ENCODE results near the gene CDH9.

The CDH9 gene

GRCh38 chr5:27038476-27038875, at the start of gene CDH9:
Gene CDH9 (minus strand): TSS chr5:27038586. CDS start chr5:26988333, 50,253 bp downstream.
- no peak for DNase-seq

- no peak for DNase-seq
These were observed 49.4 kb upstream of the CDH9 start for GRCh38 chr5:27087747-27088146.

- DNase-seq: no peak
These were observed 45.3 kb upstream of the CDH9 start for GRCh38 chr5:27083449-27084415.

- no peak for DNase-seq
These were observed 41.8 kb upstream of the CDH9 start for GRCh38 chr5:27080147-27080546.

GRCh38 chr5:27062451-27062850, 24.1 kb upstream of the CDH9 start:
- DNase-seq: no peak

- no peak for DNase-seq
These were observed 10.1 kb upstream of the CDH9 start for GRCh38 chr5:27048510-27048909.

GRCh38 chr5:27041372-27041771, 3.0 kb upstream of the CDH9 start:
- no peak for DNase-seq

GRCh38 chr5:27034565-27034964, 3.8 kb downstream of the CDH9 start:
- no peak for DNase-seq

GRCh38 chr5:27026801-27027200, 11.6 kb downstream of the CDH9 start:
- DNase-seq: no peak

GRCh38 chr5:27026063-27026462, 12.3 kb downstream of the CDH9 start:
- no peak for DNase-seq

GRCh38 chr5:27021471-27021870, 16.9 kb downstream of the CDH9 start:
- DNase-seq: no peak

- no peak for DNase-seq
These were observed 17.4 kb downstream of the CDH9 start for GRCh38 chr5:27020973-27021372.

GRCh38 chr5:27015758-27016157, 22.6 kb downstream of the CDH9 start:
- DNase-seq: no peak

- no peak for DNase-seq
These were observed 27.1 kb downstream of the CDH9 start for GRCh38 chr5:27011274-27011673.

- no peak for DNase-seq
These were observed 27.7 kb downstream of the CDH9 start for GRCh38 chr5:27010646-27011045.

GRCh38 chr5:27009540-27009915, 28.9 kb downstream of the CDH9 start:
- no peak for DNase-seq

GRCh38 chr5:27008604-27009539, 29.5 kb downstream of the CDH9 start:
- DNase-seq: no peak

- DNase-seq: no peak
These were observed 31.3 kb downstream of the CDH9 start for GRCh38 chr5:27007121-27007520.

- DNase-seq: no peak
These were observed 51.4 kb downstream of the CDH9 start for GRCh38 chr5:26986985-26987384.

- no peak for DNase-seq
These were observed 56.6 kb downstream of the CDH9 start for GRCh38 chr5:26981750-26982149.

- DNase-seq: no peak
These were observed 79.1 kb downstream of the CDH9 start for GRCh38 chr5:26959290-26959689.

GRCh38 chr5:26955161-26955560, 83.2 kb downstream of the CDH9 start:
- DNase-seq: no peak

- no peak for DNase-seq
These were observed 89.5 kb downstream of the CDH9 start for GRCh38 chr5:26948921-26949320.

- no peak for DNase-seq
These were observed 92.5 kb downstream of the CDH9 start for GRCh38 chr5:26945901-26946300.
